HepG2 (cell line): ENCODE measurements around the gene C1orf146. TPM values are rescaled to one million over a fixed set of nuclear protein-coding genes. Genes with fewer than 3 reads are reported as not detected.

Source experiments
- ATAC-seq: fragments of 200-7000 bp; cut with Tn5 transposase; 3 replicates; pipeline ENCODE4 v1.9.1; 2020; ENCODE audit warnings: mild to moderate bottlenecking, moderate library complexity
- BruUV-seq: library from RNA; stranded (reverse); fragments of 400-500 nt; replicated peaks from 2 replicates; lab custom pipeline; 2021; lab: Mats Ljungman, UMichigan
- CTCF ChIA-PET: fragments of 300-600 bp; formaldehyde crosslinking; extraction: SDS; loops from one replicate; lab custom pipeline; 2021; ENCODE audit warnings: low total read pairs, inconsistent platforms, low intra/inter-chr PET ratio; lab: Yijun Ruan, JAX
- POLR2A ChIA-PET: fragments of 350-600 bp; sonication (Branson Sonifier 250); formaldehyde crosslinking; loops from one replicate; lab custom pipeline; 2020; ENCODE audit warnings: antibody characterized with exemption, inconsistent platforms; lab: Yijun Ruan, JAX
- DNase-seq: peaks from one replicate; pipeline ENCODE4 v3.0.0-alpha.2; 2015; ENCODE audit warnings: low spot score
- FAIRE-seq: peaks from 3 replicates; lab custom pipeline; 2011; peaks lifted over from hg19 to GRCh38; lab: Jason Lieb, UNC
- H2AFZ ChIP-seq: one replicate; pipeline ENCODE4 v1.6.1; 2011; ENCODE audit warnings: low read length, inconsistent platforms
- H3K27ac ChIP-seq: fragments of 300-600 bp; 3 replicates; pipeline ENCODE4 v1.8.0; 2011; ENCODE audit warnings: mixed run types, mild to moderate bottlenecking, mixed read lengths, low read length, inconsistent platforms; ENCODE audit not compliant: insufficient read depth; ENCODE audit errors: extremely low read length
- H3K27me3 ChIP-seq, 2 experiments: fragments of 200-600 bp in 1 of 2; 2 replicates in 1 of 2; 3 replicates in 1 of 2; pipeline versions ENCODE4 v1.6.0 to v1.8.0; 2011; ENCODE audit warnings: low read length in 2 of 2, mild to moderate bottlenecking in 2 of 2, moderate library complexity in 2 of 2, inconsistent platforms in 1 of 2; ENCODE audit not compliant: insufficient read depth in 2 of 2, control insufficient read depth in 1 of 2
- H3K36me3 ChIP-seq, 2 experiments: fragments of 200-600 bp in 1 of 2; replicated peaks in 1 of 2; 2 replicates in 1 of 2; 3 replicates in 1 of 2; pipeline versions ENCODE4 v1.5.1 to v1.8.0; 2011; ENCODE audit warnings: low read length in 2 of 2, inconsistent platforms in 1 of 2; ENCODE audit not compliant: insufficient read depth in 2 of 2, control insufficient read depth in 1 of 2
- H3K4me1 ChIP-seq: 2 replicates; pipeline ENCODE4 v1.5.1; 2012; ENCODE audit warnings: low read length, inconsistent platforms; ENCODE audit not compliant: insufficient read depth
- H3K4me2 ChIP-seq: 2 replicates; pipeline ENCODE4 v1.6.0; 2011; ENCODE audit warnings: low read depth, low read length, inconsistent platforms
- H3K4me3 ChIP-seq, 3 experiments: fragments of 200-600 bp in 1 of 3; sonication (generic), shearing (Covaris generic) in 1 of 3; replicated peaks in 1 of 3; 2 replicates each; pipeline ENCODE4 v1.5.1; 2011 to 2016; ENCODE audit warnings: low read length in 3 of 3, inconsistent platforms in 2 of 3, low read depth in 2 of 3, mild to moderate bottlenecking in 2 of 3, control low read depth in 1 of 3, mixed read lengths in 1 of 3; ENCODE audit not compliant: insufficient read depth in 1 of 3
- H3K79me2 ChIP-seq: one replicate; pipeline ENCODE4 v1.6.1; 2011; ENCODE audit warnings: low read length, inconsistent platforms; ENCODE audit not compliant: insufficient read depth
- H3K9ac ChIP-seq: 2 replicates; pipeline ENCODE4 v1.6.0; 2011; ENCODE audit warnings: mild to moderate bottlenecking, low read depth, low read length, inconsistent platforms; ENCODE audit not compliant: insufficient read depth
- H3K9me3 ChIP-seq: 2 replicates; pipeline ENCODE4 v1.5.1; 2012; ENCODE audit warnings: mild to moderate bottlenecking, low read length
- H4K20me1 ChIP-seq: 2 replicates; pipeline ENCODE4 v1.6.0; 2011; ENCODE audit warnings: inconsistent platforms, mild to moderate bottlenecking, low read length, moderate library complexity; ENCODE audit not compliant: insufficient read depth
- ARNTL ChIP-seq: sonication (generic); formaldehyde crosslinking; IDR thresholded peaks from 2 replicates; pipeline ENCODE4 v1.4.0; 2020; ENCODE audit warnings: mild to moderate bottlenecking, missing genetic modification reagents
- GABPA ChIP-seq, 2 experiments: IDR thresholded peaks; 2 replicates each; pipeline ENCODE4 v1.6.1; 2011 to 2016; ENCODE audit warnings: low read depth in 2 of 2, low read length in 1 of 2, missing biosample characterization in 1 of 2, missing genetic modification characterization in 1 of 2
- LRRFIP1 ChIP-seq: sonication (generic); formaldehyde crosslinking; conservative IDR thresholded peaks from 2 replicates; pipeline ENCODE4 v1.4.0; 2020; ENCODE audit warnings: missing genetic modification reagents
- NR2C2 ChIP-seq: sonication (generic); formaldehyde crosslinking; IDR thresholded peaks from 2 replicates; pipeline ENCODE4 v1.4.0; 2020; ENCODE audit warnings: missing genetic modification reagents, mild to moderate bottlenecking, moderate library complexity, borderline replicate concordance
- PATZ1 ChIP-seq: sonication (generic); formaldehyde crosslinking; IDR thresholded peaks from 2 replicates; pipeline ENCODE4 v1.4.0; 2020; ENCODE audit warnings: missing genetic modification reagents
- PRDM10 ChIP-seq: sonication (generic); formaldehyde crosslinking; IDR thresholded peaks from 2 replicates; pipeline ENCODE4 v1.4.0; 2020; ENCODE audit warnings: low read depth, missing genetic modification reagents
- PRPF4 ChIP-seq: fragments of 200-400 bp; formaldehyde crosslinking; IDR thresholded peaks from 2 replicates; pipeline ENCODE4 v1.6.1; 2016; ENCODE audit warnings: low read length, low read depth; ENCODE audit not compliant: poor library complexity, severe bottlenecking
- SALL1 ChIP-seq: sonication (generic); formaldehyde crosslinking; IDR thresholded peaks from 2 replicates; pipeline ENCODE4 v1.8.0; 2022; ENCODE audit warnings: mild to moderate bottlenecking, missing genetic modification reagents
- ZNF484 ChIP-seq: sonication (generic); formaldehyde crosslinking; IDR thresholded peaks from 2 replicates; pipeline ENCODE4 v1.5.1; 2020; ENCODE audit warnings: mild to moderate bottlenecking, low read depth, missing genetic modification reagents, borderline replicate concordance
- ZNF513 ChIP-seq: sonication (generic); formaldehyde crosslinking; conservative IDR thresholded peaks from 2 replicates; pipeline ENCODE4 v1.5.0; 2020; ENCODE audit warnings: missing genetic modification reagents
- ZNF674 ChIP-seq: sonication (generic); formaldehyde crosslinking; IDR thresholded peaks from 2 replicates; pipeline ENCODE4 v1.5.0; 2020; ENCODE audit warnings: low read depth, mild to moderate bottlenecking, missing genetic modification reagents
- ZNF7 ChIP-seq: IDR thresholded peaks from 2 replicates; pipeline ENCODE4 v1.6.1; 2016; ENCODE audit warnings: missing biosample characterization, missing genetic modification reagents
- ZNF879 ChIP-seq: sonication (generic); formaldehyde crosslinking; IDR thresholded peaks from 2 replicates; pipeline ENCODE4 v1.8.1; 2023; ENCODE audit warnings: missing genetic modification reagents
- ZNF891 ChIP-seq: sonication (generic); formaldehyde crosslinking; IDR thresholded peaks from 2 replicates; pipeline ENCODE4 v1.5.0; 2020; ENCODE audit warnings: mild to moderate bottlenecking, missing genetic modification reagents
- WGBS: methylation state at CpG from one replicate; pipeline ENCODE4 v1.1.6; 2017; ENCODE audit warnings: low lambda C conversion rate; 5-methylcytosine and 5-hydroxymethylcytosine counted together
- in situ Hi-C: cut with HindIII; loops from 2 replicates; pipeline ENCODE4 v1.10.0; 2017; ENCODE audit warnings: low pct_unique_long_range_greater_than_20kb; ENCODE audit not compliant: extremely low pct_ligation_motif_present
- intact Hi-C: fragments of 100-400 bp; cut with micrococcal nuclease; formaldehyde crosslinking; loops from one replicate; pipeline ENCODE4 v1.10.0; 2022; ENCODE audit not compliant: unreplicated experiment
- polyA plus RNA-seq, 8 experiments: library from polyadenylated mRNA; depleted of rRNA in 3 of 8; stranded (reverse) in 7 of 8; unstranded in 1 of 8; fragments of >200 nt; fragmentation: Illumina TruSeq in 4 of 8; extraction: Trizol in 4 of 8; gene quantifications; 2 replicates each; pipeline versions ENCODE4 v1.2.1 to v1.2.3, GENCODE V29; 2011 to 2016; ENCODE audit warnings: low read depth in 4 of 8, missing spikeins in 1 of 8, mixed read lengths in 1 of 8; ENCODE audit not compliant: insufficient read depth in 1 of 8
- total RNA-seq, 5 experiments: library from RNA; depleted of rRNA; stranded (reverse); fragments of >200 nt; fragmentation: Illumina TruSeq; extraction: Trizol; gene quantifications; 2 replicates each; pipeline ENCODE4 v1.2.3, GENCODE V29; 2016; ENCODE audit warnings: low read depth in 1 of 5

The C1orf146 gene
- total and polyA plus RNA-seq, 2 of the 13 experiments (the other 11 are each of a cell fraction or from before 2014, with no cell fraction given): not detected

- no peak for TF ChIP-seq PRPF4
- no peak for TF ChIP-seq ARNTL (CRISPR knock-in tag)
- no peak for TF ChIP-seq GABPA (IDR thresholded peaks at IDR 0.05; ENCODE audit: low read depth, low read length)
- TF ChIP-seq GABPA (CRISPR knock-in tag; IDR thresholded peaks at IDR 0.05; ENCODE audit: low read depth): no peak
- TF ChIP-seq ZNF7 (CRISPR knock-in tag): no peak
Observed at GRCh38 chr1:92228401-92228800, 10.7 kb downstream of the C1orf146 start (continued).

GRCh38 chr1:92230736-92231135 lies 13.0 kb downstream of the C1orf146 start:
- intact Hi-C loops (no loop called here), in situ Hi-C loops (no loop called here)
- Histone ChIP-seq H3K4me1 (no peaks in the 10 kb centered on the region), H2AFZ (no peak overlapping the region), H3K27ac (no peak overlapping the region), H3K9me3 (no peaks in the 10 kb centered on the region), H3K27me3 (no peaks in the 10 kb centered on the region), H3K4me2 (no peak overlapping the region), H3K79me2 (no peaks in the 10 kb centered on the region), H3K9ac (no peak overlapping the region), H3K36me3 (no peaks in the 10 kb centered on the region), H4K20me1 (no peaks in the 10 kb centered on the region), H3K4me3 (no peak overlapping the region)
- CTCF ChIA-PET: no interaction called here
- ATAC-seq (no peak), DNase-seq (no peak), FAIRE-seq (no peak)
- POLR2A ChIA-PET: no interaction called here
- WGBS: 6% methylated on average over 1 of the region's 1 CpG
- no TSS peak for BruUV-seq
- TF ChIP-seq ZNF891 (no peak), ZNF879 (CRISPR knock-in tag) (no peak), PATZ1 (CRISPR knock-in tag) (no peak), NR2C2 (CRISPR knock-in tag) (no peak), LRRFIP1 (CRISPR knock-in tag) (no peak), ZNF674 (CRISPR knock-in tag) (no peak), SALL1 (CRISPR knock-in tag) (no peak), PRDM10 (CRISPR knock-in tag) (no peak), ZNF513 (CRISPR knock-in tag) (no peak), ZNF484 (CRISPR knock-in tag) (no peak)
